Neural crest cell (in vitro differentiated cells): ENCODE measurements around the gene ZNF48. TPM values are rescaled to one million over a fixed set of nuclear protein-coding genes. Genes with fewer than 3 reads are reported as not detected.
A peak's percentile ranks its signal among the peaks of the same experiment; 100 is the strongest.

Experiments used
- DNase-seq: peaks from one replicate; pipeline ENCODE4 v3.0.0; 2021; ENCODE audit warnings: low read depth, mixed read lengths, low spot score
- H3K27ac Mint-ChIP-seq: one replicate; pipeline ENCODE4 v1.8.0; 2021; ENCODE audit warnings: mild to moderate bottlenecking, mixed read lengths; ENCODE audit not compliant: unreplicated experiment
- H3K27me3 Mint-ChIP-seq: 2 replicates; pipeline ENCODE4 v1.8.0; 2021; ENCODE audit warnings: low read depth, mild to moderate bottlenecking, mixed read lengths
- H3K36me3 Mint-ChIP-seq: 2 replicates; pipeline ENCODE4 v1.8.0; 2021; ENCODE audit warnings: low read depth, mild to moderate bottlenecking, mixed read lengths
- H3K4me1 Mint-ChIP-seq: 2 replicates; pipeline ENCODE4 v1.8.0; 2021; ENCODE audit warnings: mixed read lengths
- H3K4me3 Mint-ChIP-seq: one replicate; pipeline ENCODE4 v1.8.0; 2021; ENCODE audit warnings: mild to moderate bottlenecking, mixed read lengths
- H3K9me3 Mint-ChIP-seq: 2 replicates; pipeline ENCODE4 v1.8.0; 2021; ENCODE audit warnings: mixed read lengths
- CTCF ChIP-seq: fragments of 200-600 bp; sonication (generic); conservative IDR thresholded peaks from 2 replicates; pipeline ENCODE4 v1.5.0; 2021; ENCODE audit warnings: antibody characterized with exemption, mild to moderate bottlenecking
- total RNA-seq: library from RNA; stranded (reverse); gene quantifications from 2 replicates; pipeline ENCODE4 v1.2.1, GENCODE V29; 2021

ZNF48 gene
- total RNA-seq, 1 donor from 2014 or later: 60.9 TPM

- H3K27ac Mint-ChIP-seq: peak overlapping the region; percentile 35
- TF ChIP-seq CTCF: peak; percentile 96
- no peaks in the 10 kb centered on the region for H3K36me3 Mint-ChIP-seq
- no peaks in the 10 kb centered on the region for H3K27me3 Mint-ChIP-seq
- peak; percentile 99 for DNase-seq
- H3K4me3 Mint-ChIP-seq: peak overlapping the region; percentile 88
- no peaks in the 10 kb centered on the region for H3K9me3 Mint-ChIP-seq
- peaks cover 28% of the 10 kb centered on the region for H3K4me1 Mint-ChIP-seq
Measured at GRCh38 chr16:30409125-30410060, 14.2 kb downstream of the ZNF48 start.

- Mint-ChIP-seq H3K36me3 (no peaks in the 10 kb centered on the region), H3K27ac (no peak overlapping the region), H3K27me3 (no peaks in the 10 kb centered on the region), H3K4me3 (no peak overlapping the region), H3K9me3 (no peaks in the 10 kb centered on the region), H3K4me1 (peaks cover 32% of the 10 kb centered on the region)
- no peak for TF ChIP-seq CTCF
- no peak for DNase-seq
Measured at GRCh38 chr16:30413112-30413806, 18.0 kb downstream of the ZNF48 start.

GRCh38 chr16:30414159-30414558 is 18.9 kb downstream of the ZNF48 start:
- TF ChIP-seq CTCF: no peak
- Mint-ChIP-seq H3K27ac (no peak overlapping the region), H3K36me3 (no peaks in the 10 kb centered on the region), H3K9me3 (no peaks in the 10 kb centered on the region), H3K4me1 (peaks cover 32% of the 10 kb centered on the region), H3K27me3 (no peaks in the 10 kb centered on the region), H3K4me3 (peak overlapping the region; percentile 38)
- no peak for DNase-seq

GRCh38 chr16:30416047-30416603 is 20.9 kb downstream of the ZNF48 start:
- Mint-ChIP-seq H3K4me1 (peaks cover 26% of the 10 kb centered on the region), H3K36me3 (peaks cover 10% of the 10 kb centered on the region), H3K4me3 (peak overlapping the region; percentile 25), H3K27me3 (no peaks in the 10 kb centered on the region), H3K9me3 (no peaks in the 10 kb centered on the region), H3K27ac (no peak overlapping the region)
- no peak for TF ChIP-seq CTCF
- no peak for DNase-seq

GRCh38 chr16:30416624-30417528 is 21.7 kb downstream of the ZNF48 start:
- H3K4me1 Mint-ChIP-seq: peaks cover 25% of the 10 kb centered on the region
- H3K4me3 Mint-ChIP-seq: peak overlapping the region; percentile 25
- H3K36me3 Mint-ChIP-seq: peaks cover 15% of the 10 kb centered on the region
- no peak for DNase-seq
- no peaks in the 10 kb centered on the region for H3K27me3 Mint-ChIP-seq
- H3K9me3 Mint-ChIP-seq: no peaks in the 10 kb centered on the region
- no peak overlapping the region for H3K27ac Mint-ChIP-seq
- TF ChIP-seq CTCF: no peak
